ENCODE data around the gene ZBTB17.

ZBTB17 gene

GRCh38 chr1:15944308-15945010 is 31.4 kb downstream of the ZBTB17 start:
- Histone ChIP-seq H3K4me3 (ENCODE audit: low read depth, low read length) (no peak overlapping the region), H3K9me3 (no peaks in the 10 kb centered on the region), H3K36me3 (peaks cover 41% of the 10 kb centered on the region), H3K4me1 (peaks cover 3% of the 10 kb centered on the region; the same call in 1 of the 2 replicates), H3K27me3 (no peaks in the 10 kb centered on the region)
- no peak for TF ChIP-seq CTCF (IDR thresholded peaks at IDR 0.05; ENCODE audit: low read depth, low read length)
- no peak for DNase-seq

DNA sequence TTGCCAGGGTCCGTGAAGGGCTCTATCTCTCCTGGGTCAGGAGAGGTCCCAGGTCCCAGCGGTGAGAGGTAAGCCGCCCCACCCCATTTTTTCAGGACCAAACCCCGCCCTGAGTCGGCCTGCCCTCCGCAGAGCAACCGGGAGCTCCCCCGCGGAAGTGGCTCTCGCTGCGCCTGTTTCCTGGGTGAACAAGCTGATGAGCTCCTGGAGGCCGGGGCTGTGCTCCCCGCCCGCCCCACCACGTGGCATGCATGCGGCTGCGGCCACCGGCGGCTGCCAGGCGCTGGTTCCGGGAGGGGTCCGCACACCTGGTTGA is 32.0 kb downstream of the ZBTB17 start:
- no peak for DNase-seq
- Histone ChIP-seq H3K9me3 (no peaks in the 10 kb centered on the region), H3K27me3 (no peaks in the 10 kb centered on the region), H3K36me3 (peaks cover 45% of the 10 kb centered on the region), H3K4me3 (ENCODE audit: low read depth, low read length) (no peak overlapping the region), H3K4me1 (no peaks in the 10 kb centered on the region)
- TF ChIP-seq CTCF (IDR thresholded peaks at IDR 0.05; ENCODE audit: low read depth, low read length): no peak

DNA sequence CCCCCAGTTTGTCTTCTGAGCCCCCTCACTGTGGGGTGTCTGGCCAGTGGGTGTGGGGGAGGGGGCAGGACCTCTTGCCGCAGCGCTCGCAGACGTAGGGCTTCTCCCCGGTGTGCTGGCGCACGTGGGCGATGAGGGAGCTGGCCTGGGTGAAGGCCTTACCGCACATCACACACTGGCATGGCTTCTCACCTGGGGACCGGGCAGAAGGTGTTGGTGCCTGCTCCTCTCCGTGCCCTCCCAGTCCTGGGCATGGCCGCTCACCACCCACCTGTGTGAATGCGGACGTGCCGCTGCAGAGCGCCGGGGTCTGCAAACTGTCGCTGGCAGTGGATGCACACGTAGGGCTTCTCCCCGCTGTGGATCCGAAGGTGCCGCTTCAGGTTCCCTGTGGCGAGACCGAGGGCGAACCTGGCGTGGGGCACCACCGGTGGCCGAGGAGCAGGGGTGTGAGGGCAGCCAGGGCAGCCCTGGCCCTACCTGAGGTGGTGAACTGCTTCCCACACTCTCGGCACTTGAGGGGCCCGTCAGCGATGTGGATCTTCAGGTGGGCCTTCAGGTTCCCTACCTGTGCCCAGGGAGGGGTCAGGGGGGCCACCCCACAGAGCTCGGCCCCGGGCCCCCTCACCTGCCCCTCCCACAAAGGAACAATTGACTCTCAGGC is 32.4 kb downstream of the ZBTB17 start:
- Histone ChIP-seq H3K4me3 (ENCODE audit: low read depth, low read length) (no peak overlapping the region), H3K4me1 (no peaks in the 10 kb centered on the region), H3K36me3 (peaks cover 49% of the 10 kb centered on the region), H3K9me3 (no peaks in the 10 kb centered on the region), H3K27me3 (no peaks in the 10 kb centered on the region)
- DNase-seq: no peak
- TF ChIP-seq CTCF (IDR thresholded peaks at IDR 0.05; ENCODE audit: low read depth, low read length): no peak

DNA sequence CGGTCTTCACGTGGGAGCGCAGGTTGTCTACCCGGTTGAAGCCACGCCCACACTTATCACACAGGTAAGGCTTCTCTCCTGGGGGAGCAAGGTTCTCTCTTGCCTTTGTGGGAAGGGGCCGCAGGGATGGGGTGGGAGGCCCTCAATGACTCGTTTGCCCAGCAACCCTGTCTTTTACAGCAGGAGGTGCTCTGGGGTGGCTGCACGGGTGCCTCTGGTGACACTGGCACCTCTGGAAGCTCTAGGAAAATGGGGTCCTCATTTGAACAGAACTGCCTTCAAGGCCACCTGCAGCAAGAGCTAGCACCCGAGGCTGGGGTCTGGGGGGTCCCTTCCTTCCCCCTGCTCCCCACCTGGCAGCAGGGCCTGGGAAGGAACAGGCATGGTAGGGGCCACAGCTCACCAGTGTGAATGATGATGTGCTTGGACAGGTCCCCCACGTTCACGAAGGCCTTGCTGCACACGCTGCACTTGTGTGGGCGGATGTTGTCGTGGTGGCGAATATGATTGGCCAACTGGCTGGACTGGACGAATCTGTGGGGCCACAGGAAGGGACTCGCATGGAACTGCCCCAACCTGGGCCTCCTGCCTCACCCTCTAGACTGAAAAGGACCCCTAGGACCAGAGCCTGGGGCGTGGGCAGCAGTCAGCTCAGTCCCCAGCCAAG is 33.1 kb downstream of the ZBTB17 start:
- TF ChIP-seq CTCF (IDR thresholded peaks at IDR 0.05; ENCODE audit: low read depth, low read length): no peak
- Histone ChIP-seq H3K4me1 (no peaks in the 10 kb centered on the region), H3K9me3 (no peaks in the 10 kb centered on the region), H3K27me3 (no peaks in the 10 kb centered on the region), H3K36me3 (peaks cover 52% of the 10 kb centered on the region), H3K4me3 (ENCODE audit: low read depth, low read length) (no peak overlapping the region)
- DNase-seq: no peak

DNA sequence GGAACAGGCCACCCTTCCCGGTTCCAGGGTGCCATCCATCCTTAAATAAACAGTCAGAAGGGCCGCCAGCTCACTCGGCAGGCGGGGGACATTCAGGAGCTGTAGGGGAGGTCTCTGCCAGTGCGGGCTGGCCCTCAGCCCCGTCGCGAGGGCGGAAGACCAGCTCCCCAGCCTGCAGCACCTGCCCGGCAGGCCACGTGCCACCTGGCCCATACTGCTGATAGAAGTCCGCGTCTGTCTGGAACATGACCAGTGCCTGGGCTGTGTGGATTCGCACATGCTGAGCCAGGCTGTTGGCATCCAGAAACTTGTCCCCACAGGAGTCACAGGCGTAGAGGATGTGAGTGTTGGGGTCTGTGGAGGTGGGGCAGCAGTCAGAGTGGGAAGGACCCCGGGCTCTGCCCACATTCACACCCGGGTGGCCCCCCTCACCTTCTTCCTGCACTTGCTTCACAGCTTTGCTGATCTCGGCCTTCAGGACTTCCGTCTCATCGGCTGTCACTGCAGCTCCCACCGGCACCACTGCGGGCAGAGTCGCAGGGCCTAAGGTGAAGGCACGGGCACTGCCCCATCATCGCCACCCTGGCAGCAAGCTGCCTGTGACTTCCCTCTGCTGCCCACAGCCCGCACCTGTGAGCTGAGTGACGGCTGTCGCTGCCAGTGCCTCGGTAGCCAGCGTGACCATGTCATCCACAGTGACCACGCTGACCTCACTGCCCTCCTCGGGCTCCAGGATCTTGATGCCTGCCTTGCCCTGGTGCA is 33.8 kb downstream of the ZBTB17 start:
- Histone ChIP-seq H3K4me1 (no peaks in the 10 kb centered on the region), H3K27me3 (no peaks in the 10 kb centered on the region), H3K9me3 (no peaks in the 10 kb centered on the region), H3K4me3 (ENCODE audit: low read depth, low read length) (no peak overlapping the region), H3K36me3 (peaks cover 53% of the 10 kb centered on the region)
- TF ChIP-seq CTCF (IDR thresholded peaks at IDR 0.05; ENCODE audit: low read depth, low read length): no peak
- no peak for DNase-seq

Measured in BE2C (cell line).